ENCODE measurements around the gene HES2.
"Not testable (repeated sequence)": the region's sequence is repeated elsewhere in the genome, so short reads cannot be mapped to it uniquely, and the experiment has no call there.

The HES2 gene

GRCh38 chr1:6419804-6420453 lies at the start of gene HES2:
TSS of gene HES2 (minus strand) at chr1:6419919. CDS start at chr1:6419820, 99 bp downstream.
- DNase-seq: no peak

- DNase-seq: no peak
These were observed 49.2 kb upstream of the HES2 start for GRCh38 chr1:6468729-6469461.

- no peak for DNase-seq
These were observed 48.3 kb upstream of the HES2 start for GRCh38 chr1:6467744-6468688.

GRCh38 chr1:6467224-6467623 lies 47.5 kb upstream of the HES2 start:
- DNase-seq: no peak

GRCh38 chr1:6466751-6467150 lies 47.0 kb upstream of the HES2 start:
- no peak for DNase-seq

- DNase-seq: peak; percentile 66
These were observed 46.3 kb upstream of the HES2 start, which contains the start of gene TNFRSF25 for GRCh38 chr1:6466023-6466422. TSS of gene TNFRSF25 (minus strand) at chr1:6466173. CDS start at chr1:6466107, 66 bp downstream.

GRCh38 chr1:6465461-6466005 lies 45.8 kb upstream of the HES2 start:
- DNase-seq: peak; percentile 58

- DNase-seq: no peak
These were observed 45.2 kb upstream of the HES2 start for GRCh38 chr1:6464915-6465314.

- no peak for DNase-seq
These were observed 44.8 kb upstream of the HES2 start for GRCh38 chr1:6464514-6464836.

GRCh38 chr1:6463120-6463412 lies 43.3 kb upstream of the HES2 start:
- no peak for DNase-seq

- no peak for DNase-seq
These were observed 42.8 kb upstream of the HES2 start for GRCh38 chr1:6462412-6463119.

GRCh38 chr1:6461538-6462411 lies 42.1 kb upstream of the HES2 start:
- no peak for DNase-seq

GRCh38 chr1:6461051-6461530 lies 41.4 kb upstream of the HES2 start:
- DNase-seq: no peak

- peak; percentile 93 for DNase-seq
These were observed 40.8 kb upstream of the HES2 start for GRCh38 chr1:6460301-6461050.

GRCh38 chr1:6459850-6460265 lies 40.1 kb upstream of the HES2 start:
- peak; percentile 75 for DNase-seq

- no peak for DNase-seq
These were observed 37.2 kb upstream of the HES2 start for GRCh38 chr1:6456800-6457466.

- not testable (repeated sequence) for DNase-seq
These were observed 36.2 kb upstream of the HES2 start for GRCh38 chr1:6455752-6456520.

- peak; percentile 56 for DNase-seq
These were observed 35.4 kb upstream of the HES2 start for GRCh38 chr1:6454856-6455751.

Data from activated effector memory CD4-positive, alpha-beta T cell treated with Interleukin-2 at 50 U/mL for 16 hours (primary cell).